Spleen (tissue), 7 donors: ENCODE measurements around the gene CASTOR1.

Experiments used
- CTCF ChIP-seq, 11 experiments: fragments of 200-600 bp in 7 of 11; fragments of 450-650 bp in 4 of 11; sonication (generic) in 4 of 11; IDR thresholded peaks in 8 of 11; conservative IDR thresholded peaks in 3 of 11; 1 replicate in 7 of 11; 2 replicates in 4 of 11; pipeline versions ENCODE4 v1.4.0 to v1.8.0; 2016 to 2021; ENCODE audit warnings: antibody characterized with exemption in 11 of 11, inconsistent platforms in 4 of 11, mild to moderate bottlenecking in 1 of 11
- POLR2A ChIP-seq, 3 donors: fragments of 450-650 bp; IDR thresholded peaks; one replicate each; pipeline ENCODE4 v1.5.1; 2017; ENCODE audit warnings: antibody characterized with exemption in 3 of 3, mild to moderate bottlenecking in 1 of 3
- POLR2AphosphoS5 ChIP-seq, 3 donors: sonication (generic); formaldehyde crosslinking; IDR thresholded peaks; one replicate each; pipeline ENCODE4 v1.5.1; 2017; ENCODE audit warnings: antibody characterized with exemption in 3 of 3
- donor health status: DM: no; HTN: no; CAD: no; lungs with moderate emphysema.
- donor health status: DM: no; HTN: no; CAD: no.
- donor health status: DM: no; HTN: no; CAD: no.

GRCh38 chr22:30236875-30237274, 52.4 kb downstream of the CASTOR1 start:
- TF ChIP-seq CTCF (IDR thresholded peaks at IDR 0.05 in 8 of 11, conservative IDR thresholded peaks at IDR 0.05 in 3 of 11) (no peak), POLR2AphosphoS5 (IDR thresholded peaks at IDR 0.05) (no peak), POLR2A (IDR thresholded peaks at IDR 0.05) (no peak)
